IPS-18a (cell line): ENCODE results near the gene ITM2A.

Experiments
- H3K27ac ChIP-seq: one replicate; pipeline ENCODE4 v1.5.1; 2013; ENCODE audit warnings: low read length
- H3K27me3 ChIP-seq: one replicate; pipeline ENCODE4 v1.6.1; 2013; ENCODE audit warnings: mild to moderate bottlenecking, low read length; ENCODE audit not compliant: control insufficient read depth, insufficient read depth
- H3K36me3 ChIP-seq: one replicate; pipeline ENCODE4 v1.6.1; 2013; ENCODE audit warnings: low read depth, low read length; ENCODE audit not compliant: control insufficient read depth
- H3K4me1 ChIP-seq: one replicate; pipeline ENCODE4 v1.6.1; 2013; ENCODE audit warnings: low read depth, low read length; ENCODE audit not compliant: control insufficient read depth
- H3K4me3 ChIP-seq: one replicate; pipeline ENCODE4 v1.5.1; 2013; ENCODE audit warnings: low read length
- H3K9ac ChIP-seq: one replicate; pipeline ENCODE4 v1.6.1; 2013; ENCODE audit warnings: mild to moderate bottlenecking, low read length, moderate library complexity
- H3K9me3 ChIP-seq: one replicate; pipeline ENCODE4 v1.6.1; 2013; ENCODE audit warnings: low read depth, low read length; ENCODE audit not compliant: control insufficient read depth

The ITM2A gene

DNA sequence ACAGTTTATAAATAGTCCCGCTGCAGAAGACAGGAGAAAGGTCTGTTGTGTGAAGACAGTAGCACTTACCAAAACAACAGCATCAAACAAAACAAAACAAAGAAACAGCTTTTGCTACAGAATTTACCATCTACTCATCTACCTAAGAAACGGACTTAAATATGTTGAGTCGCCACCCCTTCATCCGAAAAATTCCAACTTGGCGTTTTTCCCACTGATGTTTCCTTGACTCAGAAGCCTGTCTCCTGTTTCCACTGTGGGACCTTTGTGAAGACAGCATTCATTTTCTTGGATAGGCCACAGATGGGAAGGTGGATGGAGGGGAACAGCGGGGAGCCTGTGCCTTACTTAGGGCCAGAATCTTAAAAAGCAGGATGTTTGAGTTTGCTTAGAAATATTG lies 1.3 kb upstream of the ITM2A start:
- Histone ChIP-seq H3K4me3 (no peak overlapping the region), H3K9ac (no peak overlapping the region), H3K36me3 (no peaks in the 10 kb centered on the region), H3K9me3 (peaks cover 12% of the 10 kb centered on the region), H3K27me3 (no peaks in the 10 kb centered on the region), H3K4me1 (peaks cover 6% of the 10 kb centered on the region), H3K27ac (no peak overlapping the region)

GRCh38 chrX:79367907-79368306 lies 773 bp upstream of the ITM2A start:
- no peaks in the 10 kb centered on the region for H3K27me3 ChIP-seq
- H3K4me3 ChIP-seq, result peak overlapping the region; percentile 69
- no peak overlapping the region for H3K9ac ChIP-seq
- no peak overlapping the region for H3K27ac ChIP-seq
- H3K9me3 ChIP-seq, result peaks cover 12% of the 10 kb centered on the region
- peaks cover 8% of the 10 kb centered on the region for H3K4me1 ChIP-seq
- H3K36me3 ChIP-seq, result no peaks in the 10 kb centered on the region

DNA sequence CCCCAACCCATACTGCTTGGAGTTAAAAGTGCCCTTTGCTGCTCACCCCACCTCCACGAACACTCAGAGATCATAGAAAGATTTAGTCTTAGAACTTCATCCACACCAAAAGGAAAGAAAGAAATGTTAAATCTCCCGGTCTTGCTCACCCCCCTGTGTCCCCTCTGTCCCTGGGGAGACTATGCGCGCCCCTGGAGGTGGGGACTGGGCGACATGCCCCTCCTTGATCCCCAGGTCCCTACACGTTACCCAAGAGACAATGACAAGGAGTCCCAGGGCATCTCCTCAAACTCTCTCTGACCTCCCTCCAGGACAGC lies 620 bp downstream of the ITM2A start:
- Histone ChIP-seq H3K27ac (no peak overlapping the region), H3K9me3 (peaks cover 12% of the 10 kb centered on the region), H3K4me3 (peak overlapping the region; percentile 69), H3K36me3 (no peaks in the 10 kb centered on the region), H3K27me3 (no peaks in the 10 kb centered on the region), H3K9ac (peak overlapping the region; percentile 52), H3K4me1 (peaks cover 14% of the 10 kb centered on the region)

- Histone ChIP-seq H3K9me3 (peaks cover 16% of the 10 kb centered on the region), H3K27me3 (no peaks in the 10 kb centered on the region), H3K36me3 (no peaks in the 10 kb centered on the region), H3K4me3 (no peak overlapping the region), H3K27ac (no peak overlapping the region), H3K4me1 (peaks cover 14% of the 10 kb centered on the region), H3K9ac (no peak overlapping the region)
These were observed 1.5 kb downstream of the ITM2A start for GRCh38 chrX:79365591-79365990.

DNA sequence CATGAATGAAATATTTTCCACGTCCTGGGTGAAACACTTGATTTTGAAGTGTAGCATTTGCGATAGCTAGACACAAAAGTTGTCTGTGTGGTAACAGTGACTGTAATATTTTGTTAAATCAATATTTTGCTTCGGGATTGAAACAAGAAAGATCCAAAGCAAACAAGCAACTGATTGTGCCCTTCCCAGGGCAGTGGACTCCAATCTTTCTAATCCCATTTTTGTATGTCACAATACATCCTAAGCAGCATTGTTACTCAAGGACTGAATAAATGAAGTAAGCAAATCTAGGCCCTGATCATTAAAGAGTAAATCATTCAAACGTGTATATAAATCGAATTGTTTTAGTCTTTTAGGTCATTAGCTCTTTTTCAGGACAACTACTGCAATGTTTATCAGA lies 2.8 kb downstream of the ITM2A start:
- Histone ChIP-seq H3K36me3 (no peaks in the 10 kb centered on the region), H3K27ac (no peak overlapping the region), H3K27me3 (no peaks in the 10 kb centered on the region), H3K4me3 (no peak overlapping the region), H3K9ac (no peak overlapping the region), H3K4me1 (peaks cover 14% of the 10 kb centered on the region), H3K9me3 (peaks cover 5% of the 10 kb centered on the region)

- H3K36me3 ChIP-seq, result no peaks in the 10 kb centered on the region
- peaks cover 8% of the 10 kb centered on the region for H3K4me1 ChIP-seq
- H3K4me3 ChIP-seq, result no peak overlapping the region
- H3K27me3 ChIP-seq, result no peaks in the 10 kb centered on the region
- peaks cover 4% of the 10 kb centered on the region for H3K9me3 ChIP-seq
- H3K27ac ChIP-seq, result no peak overlapping the region
- no peak overlapping the region for H3K9ac ChIP-seq
These were observed 5.8 kb downstream of the ITM2A start for GRCh38 chrX:79361192-79361870.

DNA sequence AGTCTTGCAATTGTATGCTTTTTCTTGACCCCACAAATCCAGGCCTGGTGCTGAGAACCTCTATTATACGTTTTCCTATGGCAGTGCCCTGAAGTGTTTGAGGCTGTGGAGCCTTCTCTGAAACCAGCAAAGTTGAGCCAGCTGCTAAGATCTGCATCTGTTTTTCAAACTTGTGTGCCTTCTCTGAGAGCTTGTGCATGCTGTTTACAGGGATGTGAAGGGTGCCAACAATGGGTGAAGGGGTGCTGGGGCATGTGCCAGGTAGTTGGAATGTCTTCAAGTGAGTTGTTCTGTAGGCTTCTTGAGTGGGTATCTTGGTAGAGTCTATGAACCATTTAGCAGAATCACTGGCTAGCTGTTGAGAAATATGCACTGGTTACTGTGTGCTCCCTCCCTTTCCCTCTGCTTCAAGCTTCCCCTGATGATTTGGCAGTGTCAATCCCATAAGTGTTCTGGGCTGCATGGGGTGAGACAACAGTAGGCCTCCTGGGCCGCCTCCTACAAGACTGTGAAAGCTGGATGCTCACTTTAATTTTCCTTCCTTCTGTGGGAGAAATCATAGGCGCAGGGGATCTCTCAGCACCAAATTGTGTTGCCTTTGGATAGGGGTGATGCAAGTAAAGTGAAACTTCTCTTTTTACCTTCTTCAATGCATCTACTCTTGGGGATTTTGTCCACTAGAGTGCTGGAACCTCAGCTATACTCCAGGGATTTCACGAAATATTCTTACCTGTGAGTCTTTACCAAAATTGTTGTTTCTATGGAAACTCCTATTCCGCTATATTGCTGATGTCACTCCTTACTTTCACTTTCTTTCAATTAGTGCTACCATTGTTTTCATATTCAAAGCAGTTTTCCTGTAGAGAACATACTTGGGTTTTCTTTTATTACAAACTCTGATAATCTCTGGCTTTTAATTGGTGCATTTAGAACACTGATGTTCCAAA lies 30.0 kb downstream of the ITM2A start:
- no peak overlapping the region for H3K9ac ChIP-seq
- H3K36me3 ChIP-seq, result no peaks in the 10 kb centered on the region
- no peaks in the 10 kb centered on the region for H3K4me1 ChIP-seq
- no peak overlapping the region for H3K27ac ChIP-seq
- no peaks in the 10 kb centered on the region for H3K27me3 ChIP-seq
- no peak overlapping the region for H3K4me3 ChIP-seq
- peaks cover 18% of the 10 kb centered on the region for H3K9me3 ChIP-seq

GRCh38 chrX:79330022-79330421 lies 37.1 kb downstream of the ITM2A start:
- no peaks in the 10 kb centered on the region for H3K27me3 ChIP-seq
- H3K9me3 ChIP-seq, result peaks cover 6% of the 10 kb centered on the region
- peaks cover 2% of the 10 kb centered on the region for H3K4me1 ChIP-seq
- no peak overlapping the region for H3K9ac ChIP-seq
- no peaks in the 10 kb centered on the region for H3K36me3 ChIP-seq
- H3K27ac ChIP-seq, result no peak overlapping the region
- no peak overlapping the region for H3K4me3 ChIP-seq

DNA sequence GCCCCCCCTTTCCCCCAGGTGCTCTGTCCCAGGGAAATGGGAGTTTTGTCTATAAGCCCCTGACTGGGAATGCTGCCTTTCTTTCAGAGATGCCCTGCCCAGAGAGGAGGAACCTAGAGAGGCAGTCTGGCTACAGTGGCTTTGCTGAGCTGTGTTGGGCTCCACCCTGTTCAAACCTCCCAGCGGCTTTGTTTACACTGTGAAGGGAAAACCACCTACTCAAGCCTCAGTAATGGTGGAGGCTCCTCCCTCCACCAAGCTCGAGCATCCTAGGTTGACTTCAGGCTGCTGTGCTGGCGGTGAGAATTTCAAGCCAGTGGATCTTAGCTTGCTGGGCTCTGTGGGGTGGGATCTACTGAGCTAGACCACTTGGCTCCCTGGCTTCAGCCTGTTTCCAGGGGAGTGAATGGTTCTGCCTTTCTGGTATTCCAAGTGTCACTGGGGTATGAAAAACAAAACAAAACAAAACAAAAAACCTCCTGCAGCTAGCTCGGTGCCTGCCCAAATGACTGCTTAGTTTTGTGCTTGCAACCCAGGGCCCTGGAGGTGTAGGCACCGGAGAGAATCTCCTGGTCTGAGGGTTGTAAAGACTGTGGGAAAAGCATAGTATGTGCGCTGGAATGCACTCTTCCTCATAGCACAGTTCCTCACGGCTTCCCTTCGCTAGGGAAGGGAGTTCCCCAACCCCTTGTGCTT lies 41.7 kb downstream of the ITM2A start:
- Histone ChIP-seq H3K9me3 (peaks cover 2% of the 10 kb centered on the region), H3K9ac (no peak overlapping the region), H3K27ac (no peak overlapping the region), H3K4me1 (peaks cover 2% of the 10 kb centered on the region), H3K4me3 (no peak overlapping the region), H3K36me3 (no peaks in the 10 kb centered on the region), H3K27me3 (no peaks in the 10 kb centered on the region)
